Measurements from ENCODE around the gene C1QL4.

Gene C1QL4

GRCh38 chr12:49347311-49348193, 10.6 kb upstream of the C1QL4 start:
- no peak for DNase-seq (ENCODE audit: low read depth, low spot score)

GRCh38 chr12:49346659-49347310, 9.8 kb upstream of the C1QL4 start, which contains the start of gene DNAJC22:
TSS of gene DNAJC22 (plus strand) at chr12:49346888. CDS start at chr12:49348873, 1,985 bp downstream.
- no peak for DNase-seq (ENCODE audit: low read depth, low spot score)

GRCh38 chr12:49345825-49346658, 9.1 kb upstream of the C1QL4 start:
- no peak for DNase-seq (ENCODE audit: low read depth, low spot score)

GRCh38 chr12:49345051-49345824, 8.2 kb upstream of the C1QL4 start:
- DNase-seq (ENCODE audit: low read depth, low spot score): no peak

GRCh38 chr12:49344486-49345050, 7.6 kb upstream of the C1QL4 start:
- no peak for DNase-seq (ENCODE audit: low read depth, low spot score)

- no peak for DNase-seq (ENCODE audit: low read depth, low spot score)
Observed at GRCh38 chr12:49342914-49343731, 6.1 kb upstream of the C1QL4 start.

GRCh38 chr12:49342066-49342913, 5.3 kb upstream of the C1QL4 start:
- no peak for DNase-seq (ENCODE audit: low read depth, low spot score)

- DNase-seq (ENCODE audit: low read depth, low spot score): no peak
Observed at GRCh38 chr12:49341777-49342065, 4.7 kb upstream of the C1QL4 start.

GRCh38 chr12:49340971-49341776, 4.2 kb upstream of the C1QL4 start:
- DNase-seq (ENCODE audit: low read depth, low spot score): no peak

GRCh38 chr12:49340095-49340870, 3.3 kb upstream of the C1QL4 start:
- DNase-seq (ENCODE audit: low read depth, low spot score): no peak

GRCh38 chr12:49339464-49339861, 2.5 kb upstream of the C1QL4 start:
- DNase-seq (ENCODE audit: low read depth, low spot score): no peak

- no peak for DNase-seq (ENCODE audit: low read depth, low spot score)
Observed at GRCh38 chr12:49338830-49339463, 2.0 kb upstream of the C1QL4 start.

GRCh38 chr12:49335955-49336644, 888 bp downstream of the C1QL4 start:
- no peak for DNase-seq (ENCODE audit: low read depth, low spot score)

- DNase-seq (ENCODE audit: low read depth, low spot score): no peak
Observed at GRCh38 chr12:49335118-49335954, 1.7 kb downstream of the C1QL4 start.

- no peak for DNase-seq (ENCODE audit: low read depth, low spot score)
Observed at GRCh38 chr12:49334681-49335080, 2.3 kb downstream of the C1QL4 start.

GRCh38 chr12:49334226-49334625, 2.8 kb downstream of the C1QL4 start:
- no peak for DNase-seq (ENCODE audit: low read depth, low spot score)

All from smooth muscle cell of the brain vasculature (primary cell).